HG02884 (cell line): ENCODE data around the gene TRAPPC10.

Experiments used
- ATAC-seq: cut with Tn5 transposase; IDR thresholded peaks from one replicate; pipeline ENCODE4 v1.9.1; 2021; ENCODE audit warnings: mild to moderate bottlenecking, moderate library complexity; ENCODE audit not compliant: unreplicated experiment

Gene TRAPPC10

GRCh38 chr21:44058981-44059380 lies 46.9 kb downstream of the TRAPPC10 start:
- no peak for ATAC-seq

- no peak for ATAC-seq
Observed at GRCh38 chr21:44059710-44060109, 47.6 kb downstream of the TRAPPC10 start.

- ATAC-seq, result no peak
Observed at GRCh38 chr21:44062380-44062779, 50.3 kb downstream of the TRAPPC10 start.

- no peak for ATAC-seq
Observed at GRCh38 chr21:44063151-44063912, 51.2 kb downstream of the TRAPPC10 start.

- ATAC-seq, result no peak
Observed at GRCh38 chr21:44064852-44065403, 52.8 kb downstream of the TRAPPC10 start.

GRCh38 chr21:44065428-44065827 lies 53.3 kb downstream of the TRAPPC10 start:
- ATAC-seq, result no peak

GRCh38 chr21:44066116-44066515 lies 54.0 kb downstream of the TRAPPC10 start:
- no peak for ATAC-seq

GRCh38 chr21:44067011-44067839 lies 55.1 kb downstream of the TRAPPC10 start:
- no peak for ATAC-seq

GRCh38 chr21:44070391-44070790 lies 58.3 kb downstream of the TRAPPC10 start:
- no peak for ATAC-seq

GRCh38 chr21:44071359-44072104 lies 59.4 kb downstream of the TRAPPC10 start:
- no peak for ATAC-seq

- ATAC-seq, result no peak
Observed at GRCh38 chr21:44072111-44072510, 60.0 kb downstream of the TRAPPC10 start.

- ATAC-seq, result no peak
Observed at GRCh38 chr21:44074315-44074958, 62.3 kb downstream of the TRAPPC10 start.

- no peak for ATAC-seq
Observed at GRCh38 chr21:44076316-44076715, 64.2 kb downstream of the TRAPPC10 start.

GRCh38 chr21:44078411-44078981 lies 66.4 kb downstream of the TRAPPC10 start:
- ATAC-seq, result no peak

- ATAC-seq, result no peak
Observed at GRCh38 chr21:44079446-44079845, 67.3 kb downstream of the TRAPPC10 start.

- no peak for ATAC-seq
Observed at GRCh38 chr21:44079846-44080245, 67.7 kb downstream of the TRAPPC10 start.

GRCh38 chr21:44082648-44083440 lies 70.7 kb downstream of the TRAPPC10 start:
- ATAC-seq, result no peak

- ATAC-seq, result no peak
Observed at GRCh38 chr21:44083631-44084291, 71.7 kb downstream of the TRAPPC10 start.
